ENCODE data around the gene CCT8.
A peak's percentile ranks its signal among the peaks of the same experiment; 100 is the strongest.

DNA sequence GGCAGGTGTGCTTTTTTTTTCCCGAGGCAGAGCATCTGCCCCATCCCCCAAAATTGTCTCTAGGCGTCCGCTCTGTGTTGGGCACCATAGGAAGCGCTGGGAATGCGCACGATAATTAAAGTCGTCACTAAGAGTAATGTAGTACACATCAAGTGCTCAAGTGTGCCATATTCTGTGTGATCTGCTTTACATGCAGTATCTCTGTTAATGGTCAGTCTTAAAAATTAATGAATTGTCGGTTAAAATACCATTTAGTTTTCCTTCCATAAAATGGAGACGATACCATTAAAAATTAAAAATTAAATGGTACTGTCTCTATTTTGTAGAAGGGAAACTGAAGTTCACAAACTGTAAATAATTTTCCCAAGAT, 544 bp upstream of the CCT8 start:
- TF ChIP-seq, protein P1, sequence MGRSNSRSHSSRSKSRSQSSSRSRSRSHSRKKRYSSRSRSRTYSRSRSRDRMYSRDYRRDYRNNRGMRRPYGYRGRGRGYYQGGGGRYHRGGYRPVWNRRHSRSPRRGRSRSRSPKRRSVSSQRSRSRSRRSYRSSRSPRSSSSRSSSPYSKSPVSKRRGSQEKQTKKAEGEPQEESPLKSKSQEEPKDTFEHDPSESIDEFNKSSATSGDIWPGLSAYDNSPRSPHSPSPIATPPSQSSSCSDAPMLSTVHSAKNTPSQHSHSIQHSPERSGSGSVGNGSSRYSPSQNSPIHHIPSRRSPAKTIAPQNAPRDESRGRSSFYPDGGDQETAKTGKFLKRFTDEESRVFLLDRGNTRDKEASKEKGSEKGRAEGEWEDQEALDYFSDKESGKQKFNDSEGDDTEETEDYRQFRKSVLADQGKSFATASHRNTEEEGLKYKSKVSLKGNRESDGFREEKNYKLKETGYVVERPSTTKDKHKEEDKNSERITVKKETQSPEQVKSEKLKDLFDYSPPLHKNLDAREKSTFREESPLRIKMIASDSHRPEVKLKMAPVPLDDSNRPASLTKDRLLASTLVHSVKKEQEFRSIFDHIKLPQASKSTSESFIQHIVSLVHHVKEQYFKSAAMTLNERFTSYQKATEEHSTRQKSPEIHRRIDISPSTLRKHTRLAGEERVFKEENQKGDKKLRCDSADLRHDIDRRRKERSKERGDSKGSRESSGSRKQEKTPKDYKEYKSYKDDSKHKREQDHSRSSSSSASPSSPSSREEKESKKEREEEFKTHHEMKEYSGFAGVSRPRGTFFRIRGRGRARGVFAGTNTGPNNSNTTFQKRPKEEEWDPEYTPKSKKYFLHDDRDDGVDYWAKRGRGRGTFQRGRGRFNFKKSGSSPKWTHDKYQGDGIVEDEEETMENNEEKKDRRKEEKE (IDR thresholded peaks at IDR 0.05; ENCODE audit: borderline replicate concordance in 1 of 2, control insufficient read depth in 1 of 2, low read depth in 2 of 2, low read length in 1 of 2) = no peak
- TF ChIP-seq RCOR1 (IDR thresholded peaks at IDR 0.05; ENCODE audit: borderline replicate concordance in 1 of 2, low read depth in 2 of 2, low read length in 2 of 2) (no peak), TEAD1 (CRISPR knock-in tag; IDR thresholded peaks at IDR 0.05) (0 out of 4 replicates have a peak, but pooled peaks of 1 of the 2 experiments have one; percentile 39), EZH2 (IDR thresholded peaks at IDR 0.05; ENCODE audit: borderline replicate concordance, low read depth, low read length) (no peak), SMAD4 (CRISPR knock-in tag; conservative IDR thresholded peaks at IDR 0.05) (peak; percentile 76; the same call in 1 of the 2 replicates), ZFX (CRISPR knock-in tag; IDR thresholded peaks at IDR 0.05) (no peak), SIN3A (IDR thresholded peaks at IDR 0.05; ENCODE audit: borderline replicate concordance in 2 of 2, control insufficient read depth in 1 of 2, low read depth in 2 of 2, low read length in 2 of 2) (no peak)
- TF ChIP-seq, protein P2, sequence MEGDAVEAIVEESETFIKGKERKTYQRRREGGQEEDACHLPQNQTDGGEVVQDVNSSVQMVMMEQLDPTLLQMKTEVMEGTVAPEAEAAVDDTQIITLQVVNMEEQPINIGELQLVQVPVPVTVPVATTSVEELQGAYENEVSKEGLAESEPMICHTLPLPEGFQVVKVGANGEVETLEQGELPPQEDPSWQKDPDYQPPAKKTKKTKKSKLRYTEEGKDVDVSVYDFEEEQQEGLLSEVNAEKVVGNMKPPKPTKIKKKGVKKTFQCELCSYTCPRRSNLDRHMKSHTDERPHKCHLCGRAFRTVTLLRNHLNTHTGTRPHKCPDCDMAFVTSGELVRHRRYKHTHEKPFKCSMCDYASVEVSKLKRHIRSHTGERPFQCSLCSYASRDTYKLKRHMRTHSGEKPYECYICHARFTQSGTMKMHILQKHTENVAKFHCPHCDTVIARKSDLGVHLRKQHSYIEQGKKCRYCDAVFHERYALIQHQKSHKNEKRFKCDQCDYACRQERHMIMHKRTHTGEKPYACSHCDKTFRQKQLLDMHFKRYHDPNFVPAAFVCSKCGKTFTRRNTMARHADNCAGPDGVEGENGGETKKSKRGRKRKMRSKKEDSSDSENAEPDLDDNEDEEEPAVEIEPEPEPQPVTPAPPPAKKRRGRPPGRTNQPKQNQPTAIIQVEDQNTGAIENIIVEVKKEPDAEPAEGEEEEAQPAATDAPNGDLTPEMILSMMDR (IDR thresholded peaks at IDR 0.05 in 2 of 3, conservative IDR thresholded peaks at IDR 0.05 in 1 of 3; ENCODE audit: insufficient read depth in 2 of 3, low read depth in 1 of 3, low read length in 3 of 3) = no peak
- TF ChIP-seq, protein P3, sequence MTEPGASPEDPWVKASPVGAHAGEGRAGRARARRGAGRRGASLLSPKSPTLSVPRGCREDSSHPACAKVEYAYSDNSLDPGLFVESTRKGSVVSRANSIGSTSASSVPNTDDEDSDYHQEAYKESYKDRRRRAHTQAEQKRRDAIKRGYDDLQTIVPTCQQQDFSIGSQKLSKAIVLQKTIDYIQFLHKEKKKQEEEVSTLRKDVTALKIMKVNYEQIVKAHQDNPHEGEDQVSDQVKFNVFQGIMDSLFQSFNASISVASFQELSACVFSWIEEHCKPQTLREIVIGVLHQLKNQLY (CRISPR knock-in tag; conservative IDR thresholded peaks at IDR 0.05) = no peak

Measured in K562 (cell line).